H9 (cell line): ENCODE data around the gene SPEG. TPM values are rescaled to one million over a fixed set of nuclear protein-coding genes. Genes with fewer than 3 reads are reported as not detected.

Source experiments
- DNase-seq: peaks from one replicate; pipeline ENCODE4 v3.0.0-alpha.2; 2017
- H2AFZ ChIP-seq: one replicate; pipeline ENCODE4 v1.6.1; 2013; ENCODE audit warnings: mild to moderate bottlenecking, low read length, control low read depth, moderate library complexity
- H2AK5ac ChIP-seq: 2 replicates; pipeline ENCODE4 v1.6.1; 2013; ENCODE audit warnings: low read length, control low read depth, mixed read lengths; ENCODE audit not compliant: insufficient read length
- H2BK120ac ChIP-seq: one replicate; pipeline ENCODE4 v1.6.1; 2013; ENCODE audit warnings: low read depth, mild to moderate bottlenecking, low read length, control low read depth, inconsistent platforms; ENCODE audit not compliant: poor library complexity, severe bottlenecking
- H2BK12ac ChIP-seq: 2 replicates; pipeline ENCODE4 v1.6.1; 2013; ENCODE audit warnings: low read length, control low read depth, mixed read lengths, low read depth; ENCODE audit not compliant: insufficient read length
- H2BK15ac ChIP-seq: 2 replicates; pipeline ENCODE4 v1.6.1; 2013; ENCODE audit warnings: low read depth, low read length, control low read depth
- H2BK20ac ChIP-seq: one replicate; pipeline ENCODE4 v1.6.1; 2013; ENCODE audit warnings: low read depth, mild to moderate bottlenecking, low read length, control low read depth, inconsistent platforms; ENCODE audit not compliant: poor library complexity, severe bottlenecking
- H2BK5ac ChIP-seq: 2 replicates; pipeline ENCODE4 v1.6.1; 2013; ENCODE audit warnings: low read length, control low read depth, mixed read lengths; ENCODE audit not compliant: insufficient read length
- H3K14ac ChIP-seq: 2 replicates; pipeline ENCODE4 v1.6.1; 2013; ENCODE audit warnings: low read length, control low read depth; ENCODE audit not compliant: insufficient read depth
- H3K18ac ChIP-seq: 2 replicates; pipeline ENCODE4 v1.6.1; 2013; ENCODE audit warnings: low read depth, mild to moderate bottlenecking, mixed read lengths, low read length, control low read depth; ENCODE audit not compliant: insufficient read length
- H3K23ac ChIP-seq: 2 replicates; pipeline ENCODE4 v1.6.1; 2013; ENCODE audit warnings: low read length, control low read depth, mixed read lengths, low read depth; ENCODE audit not compliant: insufficient read length
- H3K23me2 ChIP-seq: 2 replicates; pipeline ENCODE4 v1.6.1; 2013; ENCODE audit warnings: low read depth, mild to moderate bottlenecking, mixed read lengths, low read length, control low read depth; ENCODE audit not compliant: insufficient read length, poor library complexity, severe bottlenecking
- H3K27ac ChIP-seq: 2 replicates; pipeline ENCODE4 v1.5.1; 2013; ENCODE audit warnings: low read length, control low read depth, mixed read lengths, low read depth; ENCODE audit not compliant: insufficient read length
- H3K27me3 ChIP-seq: 2 replicates; pipeline ENCODE4 v1.6.1; 2013; ENCODE audit warnings: low read length, control low read depth, inconsistent platforms; ENCODE audit not compliant: insufficient read depth
- H3K4ac ChIP-seq: 2 replicates; pipeline ENCODE4 v1.6.1; 2013; ENCODE audit warnings: low read depth, mild to moderate bottlenecking, control low read depth, inconsistent platforms, low read length, moderate library complexity
- H3K4me1 ChIP-seq: 2 replicates; pipeline ENCODE4 v1.6.1; 2013; ENCODE audit warnings: low read length, control low read depth, inconsistent platforms; ENCODE audit not compliant: insufficient read depth
- H3K4me2 ChIP-seq: 2 replicates; pipeline ENCODE4 v1.6.1; 2013; ENCODE audit warnings: low read length, control low read depth, mixed read lengths; ENCODE audit not compliant: insufficient read length, insufficient read depth
- H3K56ac ChIP-seq: 2 replicates; pipeline ENCODE4 v1.6.1; 2013; ENCODE audit warnings: low read depth, mild to moderate bottlenecking, mixed read lengths, low read length, control low read depth; ENCODE audit not compliant: insufficient read length
- H3K79me1 ChIP-seq: 2 replicates; pipeline ENCODE4 v1.6.1; 2013; ENCODE audit warnings: low read depth, mild to moderate bottlenecking, moderate library complexity, low read length, control low read depth, inconsistent platforms; ENCODE audit not compliant: insufficient read depth, poor library complexity, severe bottlenecking
- H3K79me2 ChIP-seq: 2 replicates; pipeline ENCODE4 v1.6.1; 2013; ENCODE audit warnings: low read length, control low read depth, inconsistent platforms; ENCODE audit not compliant: insufficient read depth
- H3K9ac ChIP-seq: 2 replicates; pipeline ENCODE4 v1.6.1; 2013; ENCODE audit warnings: low read length, control low read depth, mixed read lengths; ENCODE audit not compliant: insufficient read length; ENCODE audit errors: extremely low read depth
- H3K9me3 ChIP-seq: one replicate; pipeline ENCODE4 v1.6.1; 2013; ENCODE audit warnings: low read depth, low read length, inconsistent platforms; ENCODE audit not compliant: control insufficient read depth
- H3T11ph ChIP-seq: one replicate; pipeline ENCODE4 v1.6.1; 2013; ENCODE audit warnings: mild to moderate bottlenecking, low read length, control low read depth, inconsistent platforms
- H4K20me1 ChIP-seq: one replicate; pipeline ENCODE4 v1.6.1; 2013; ENCODE audit not compliant: control insufficient read depth, insufficient read length, insufficient read depth
- H4K5ac ChIP-seq: 2 replicates; pipeline ENCODE4 v1.6.1; 2013; ENCODE audit warnings: low read depth, mild to moderate bottlenecking, mixed read lengths, low read length, control low read depth; ENCODE audit not compliant: insufficient read length
- H4K8ac ChIP-seq: replicated peaks from 2 replicates; pipeline ENCODE4 v1.6.1; 2013; ENCODE audit warnings: low read length, control low read depth, mixed read lengths, low read depth; ENCODE audit not compliant: insufficient read length
- H4K91ac ChIP-seq: 2 replicates; pipeline ENCODE4 v1.6.1; 2013; ENCODE audit warnings: low read depth, mild to moderate bottlenecking, moderate library complexity, mixed read lengths, low read length, control low read depth; ENCODE audit not compliant: insufficient read length
- H3K27ac Mint-ChIP-seq, 3 experiments: 2 replicates in 2 of 3; 3 replicates in 1 of 3; pipeline ENCODE4 v1.8.0; 2020 to 2021; ENCODE audit warnings: mixed read lengths in 3 of 3, mild to moderate bottlenecking in 1 of 3, moderate library complexity in 1 of 3
- H3K27me3 Mint-ChIP-seq: 2 replicates; pipeline ENCODE4 v1.8.0; 2021; ENCODE audit warnings: low read depth, mild to moderate bottlenecking, moderate library complexity, mixed read lengths
- H3K36me3 Mint-ChIP-seq, 3 experiments: 2 replicates in 2 of 3; 3 replicates in 1 of 3; pipeline ENCODE4 v1.8.0; 2020 to 2021; ENCODE audit warnings: low read depth in 3 of 3, mixed read lengths in 3 of 3; ENCODE audit not compliant: insufficient read depth in 1 of 3
- H3K4me1 Mint-ChIP-seq, 2 experiments: 2 replicates each; pipeline ENCODE4 v1.8.0; 2020; ENCODE audit warnings: mixed read lengths in 2 of 2
- H3K4me3 Mint-ChIP-seq, 2 experiments: 2 replicates in 1 of 2; 3 replicates in 1 of 2; pipeline ENCODE4 v1.8.0; 2020 to 2021; ENCODE audit warnings: mild to moderate bottlenecking in 2 of 2, mixed read lengths in 2 of 2, moderate library complexity in 1 of 2
- H3K9me3 Mint-ChIP-seq, 2 experiments: 2 replicates in 1 of 2; 3 replicates in 1 of 2; pipeline ENCODE4 v1.8.0; 2020; ENCODE audit warnings: mild to moderate bottlenecking in 2 of 2, mixed read lengths in 2 of 2, moderate library complexity in 1 of 2
- CTCF ChIP-seq: fragments of 200-600 bp; sonication (generic); conservative IDR thresholded peaks from 3 replicates; pipeline ENCODE4 v1.8.0; 2021; ENCODE audit warnings: antibody characterized with exemption, mild to moderate bottlenecking
- WGBS: extraction: QIAGEN DNeasy Blood & Tissue Kit; methylation state at CpG from one replicate; pipeline ENCODE4 v1.1.7; 2013; ENCODE audit warnings: missing lambda C conversion rate, low lambda C conversion rate, mixed read lengths; ENCODE audit not compliant: insufficient read length; ENCODE audit errors: extremely low coverage; 5-methylcytosine and 5-hydroxymethylcytosine counted together
- total RNA-seq: library from RNA; stranded (reverse); gene quantifications from 2 replicates; pipeline ENCODE4 v1.2.1, GENCODE V29; 2021

Gene SPEG
- total RNA-seq, 1 experiment from 2014 or later: 23.7 TPM

- Histone ChIP-seq H3K4ac (no peak overlapping the region), H3K56ac (no peak overlapping the region), H4K91ac (no peak overlapping the region), H3K9ac (no peak overlapping the region), H4K5ac (no peak overlapping the region), H2AK5ac (no peak overlapping the region), H3K9me3 (no peaks in the 10 kb centered on the region), H2AFZ (no peak overlapping the region), H3K4me2 (no peak overlapping the region), H3T11ph (no peak overlapping the region), H3K79me2 (no peaks in the 10 kb centered on the region), H3K79me1 (no peaks in the 10 kb centered on the region), H3K14ac (no peak overlapping the region), H3K27me3 (no peaks in the 10 kb centered on the region), H3K23ac (no peak overlapping the region), H2BK120ac (no peak overlapping the region), H2BK5ac (no peak overlapping the region), H3K23me2 (no peaks in the 10 kb centered on the region), H2BK20ac (no peak overlapping the region), H3K18ac (no peak overlapping the region), H2BK15ac (no peak overlapping the region), H2BK12ac (no peak overlapping the region), H4K20me1 (no peaks in the 10 kb centered on the region), H4K8ac (no peak overlapping the region), H3K27ac (no peak overlapping the region), H3K4me1 (no peaks in the 10 kb centered on the region)
- Mint-ChIP-seq H3K27ac (no peak overlapping the region), H3K27me3 (peaks cover 5% of the 10 kb centered on the region; the same call in 1 of the 2 replicates), H3K9me3 (no peaks in the 10 kb centered on the region; a peak in 1 of 5 replicates), H3K36me3 (peaks cover 0 to 12% (median 0%) of the 10 kb centered on the region in 3 experiments; a peak in 3 of 7 replicates), H3K4me1 (peaks cover 3% of the 10 kb centered on the region in 2 experiments), H3K4me3 (no peak overlapping the region; a peak in 1 of 5 replicates)
- no peak for DNase-seq
- TF ChIP-seq CTCF: no peak
- WGBS: no CpG with 5 or more reads among the region's 4 CpGs
Measured at GRCh38 chr2:219470429-219470828, 35.8 kb downstream of the SPEG start.
